IPS-18a (cell line): ENCODE results near the gene PRKCZ.

Experiments
- H3K27ac ChIP-seq: one replicate; pipeline ENCODE4 v1.5.1; 2013; ENCODE audit warnings: low read length
- H3K27me3 ChIP-seq: one replicate; pipeline ENCODE4 v1.6.1; 2013; ENCODE audit warnings: mild to moderate bottlenecking, low read length; ENCODE audit not compliant: control insufficient read depth, insufficient read depth
- H3K36me3 ChIP-seq: one replicate; pipeline ENCODE4 v1.6.1; 2013; ENCODE audit warnings: low read depth, low read length; ENCODE audit not compliant: control insufficient read depth
- H3K4me1 ChIP-seq: one replicate; pipeline ENCODE4 v1.6.1; 2013; ENCODE audit warnings: low read depth, low read length; ENCODE audit not compliant: control insufficient read depth
- H3K4me3 ChIP-seq: one replicate; pipeline ENCODE4 v1.5.1; 2013; ENCODE audit warnings: low read length
- H3K9ac ChIP-seq: one replicate; pipeline ENCODE4 v1.6.1; 2013; ENCODE audit warnings: mild to moderate bottlenecking, low read length, moderate library complexity
- H3K9me3 ChIP-seq: one replicate; pipeline ENCODE4 v1.6.1; 2013; ENCODE audit warnings: low read depth, low read length; ENCODE audit not compliant: control insufficient read depth

PRKCZ gene

DNA sequence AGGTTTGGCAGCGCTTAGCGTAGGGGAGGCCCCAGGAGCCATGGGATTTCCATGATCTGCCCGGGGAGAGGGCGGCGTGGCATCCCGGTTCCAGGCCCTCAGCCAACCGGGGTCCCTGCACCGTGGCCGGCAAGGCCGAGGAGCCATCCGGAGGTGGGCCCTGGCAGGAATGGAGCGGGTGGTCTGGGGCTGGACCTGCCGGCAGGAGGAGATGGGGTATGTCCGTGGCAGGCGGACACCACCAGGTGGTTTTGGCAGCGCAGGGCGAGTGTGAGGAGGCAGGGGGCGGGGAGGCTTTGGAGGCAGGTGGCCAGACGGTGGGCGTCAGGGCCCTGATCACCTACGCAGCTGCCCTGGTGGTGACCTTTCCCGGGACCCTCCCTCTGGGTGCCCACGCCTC lies 10.3 kb downstream of the PRKCZ start:
- Histone ChIP-seq H3K4me3 (no peak overlapping the region), H3K27ac (no peak overlapping the region), H3K9ac (no peak overlapping the region), H3K4me1 (no peaks in the 10 kb centered on the region), H3K27me3 (no peaks in the 10 kb centered on the region), H3K36me3 (peaks cover 7% of the 10 kb centered on the region), H3K9me3 (no peaks in the 10 kb centered on the region)

DNA sequence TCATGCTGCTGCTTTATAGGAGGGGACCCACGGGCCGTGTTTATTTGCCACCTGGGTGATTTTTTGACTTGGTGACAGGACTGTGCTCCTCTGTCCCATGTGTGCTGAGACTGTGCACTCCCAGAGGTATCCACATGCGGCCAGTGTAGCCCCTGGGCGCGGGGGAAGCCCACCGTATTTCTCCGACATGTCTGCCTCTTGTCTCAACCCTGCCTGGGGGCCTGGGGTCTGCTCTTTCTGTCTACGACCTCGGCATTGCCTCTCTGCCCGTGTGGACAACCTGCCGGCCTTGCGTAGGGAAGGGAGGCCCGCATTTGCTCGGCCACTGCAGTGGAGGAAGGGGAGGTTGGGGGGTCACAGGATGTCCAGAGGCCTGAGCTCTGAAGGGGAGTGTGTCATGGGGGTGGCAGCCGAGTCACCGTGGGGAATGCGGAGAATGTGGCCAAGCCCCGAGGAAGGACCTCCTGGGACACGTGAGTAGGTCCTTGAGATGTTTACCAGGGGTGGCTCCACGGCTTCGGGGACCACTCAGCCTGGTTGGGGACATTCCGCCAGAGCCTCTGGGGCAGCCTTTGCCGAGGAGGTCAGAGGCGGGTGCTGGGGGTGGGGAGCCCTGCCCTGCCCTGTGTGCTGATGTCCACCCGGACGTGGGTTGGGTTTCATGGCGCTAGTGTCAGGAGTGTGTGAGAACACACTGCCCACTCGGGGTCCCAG lies 11.0 kb downstream of the PRKCZ start:
- no peak overlapping the region for H3K9ac ChIP-seq
- no peaks in the 10 kb centered on the region for H3K9me3 ChIP-seq
- no peak overlapping the region for H3K4me3 ChIP-seq
- H3K36me3 ChIP-seq = peaks cover 7% of the 10 kb centered on the region
- H3K4me1 ChIP-seq = no peaks in the 10 kb centered on the region
- no peak overlapping the region for H3K27ac ChIP-seq
- no peaks in the 10 kb centered on the region for H3K27me3 ChIP-seq

DNA sequence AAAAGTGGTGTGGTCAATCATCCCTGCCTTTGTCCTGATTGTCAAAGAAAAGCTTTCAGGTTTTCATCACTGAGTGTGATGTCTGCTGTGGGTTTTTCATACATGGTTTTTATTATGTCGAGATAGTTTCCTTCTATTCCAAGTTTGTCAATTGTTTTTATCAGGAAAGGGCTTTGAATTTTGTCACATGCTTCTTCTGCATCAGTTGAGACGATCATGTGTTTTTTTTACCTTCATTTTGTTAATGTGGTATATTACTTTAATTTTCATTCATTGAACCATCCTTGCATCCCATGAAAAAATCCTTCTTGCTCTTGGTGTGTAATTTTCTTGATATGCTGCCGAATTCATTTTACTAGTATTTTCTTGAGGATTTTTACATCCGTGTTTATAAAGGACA lies 15.5 kb downstream of the PRKCZ start:
- Histone ChIP-seq H3K9ac (no peak overlapping the region), H3K9me3 (no peaks in the 10 kb centered on the region), H3K36me3 (peaks cover 3% of the 10 kb centered on the region), H3K4me3 (no peak overlapping the region), H3K27ac (no peak overlapping the region), H3K27me3 (no peaks in the 10 kb centered on the region), H3K4me1 (no peaks in the 10 kb centered on the region)

DNA sequence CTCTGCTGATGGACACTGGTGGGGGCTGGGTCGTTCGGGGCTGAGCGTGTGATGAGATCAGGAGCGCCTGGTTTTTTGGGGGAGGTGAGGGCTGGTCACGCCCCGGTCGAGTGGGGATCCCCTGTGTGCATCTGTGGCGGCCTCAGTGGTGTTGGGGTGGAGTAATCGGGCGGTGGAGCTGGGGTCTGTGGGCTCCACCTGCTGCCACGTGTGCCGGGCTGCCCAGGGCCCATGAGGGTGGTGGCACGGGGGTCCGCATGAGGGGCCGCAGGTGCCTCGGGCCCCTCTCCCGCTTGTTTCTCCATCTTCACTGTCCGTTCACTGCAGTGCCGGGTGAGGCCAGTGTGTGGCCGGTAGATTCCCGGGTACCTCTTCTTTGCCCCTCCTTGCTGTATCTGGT lies 17.2 kb downstream of the PRKCZ start:
- no peak overlapping the region for H3K27ac ChIP-seq
- no peaks in the 10 kb centered on the region for H3K27me3 ChIP-seq
- H3K36me3 ChIP-seq = peaks cover 3% of the 10 kb centered on the region
- H3K4me1 ChIP-seq = no peaks in the 10 kb centered on the region
- no peak overlapping the region for H3K9ac ChIP-seq
- no peaks in the 10 kb centered on the region for H3K9me3 ChIP-seq
- H3K4me3 ChIP-seq = no peak overlapping the region

DNA sequence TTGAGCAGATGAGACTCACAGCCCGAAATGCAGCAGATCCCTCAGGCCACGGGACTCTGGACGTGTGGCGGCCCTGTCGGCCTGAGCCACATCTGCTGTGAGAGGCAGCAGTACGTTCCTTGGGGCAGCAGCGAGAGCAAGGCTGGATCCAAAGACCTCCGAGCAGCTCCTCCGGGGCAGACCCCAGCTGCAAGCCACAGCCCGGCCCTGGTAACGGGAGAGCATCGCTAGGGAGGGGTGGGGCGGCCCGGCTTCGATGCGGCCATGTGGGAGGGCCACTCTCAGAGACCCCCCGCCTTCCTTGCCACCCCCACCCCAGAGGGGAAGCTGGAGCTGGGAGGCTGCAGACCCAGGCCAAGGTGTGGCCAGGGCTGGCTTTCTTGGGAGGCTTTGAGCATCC lies 17.8 kb downstream of the PRKCZ start:
- Histone ChIP-seq H3K9ac (no peak overlapping the region), H3K9me3 (no peaks in the 10 kb centered on the region), H3K4me3 (no peak overlapping the region), H3K36me3 (peaks cover 3% of the 10 kb centered on the region), H3K4me1 (no peaks in the 10 kb centered on the region), H3K27ac (no peak overlapping the region), H3K27me3 (no peaks in the 10 kb centered on the region)

DNA sequence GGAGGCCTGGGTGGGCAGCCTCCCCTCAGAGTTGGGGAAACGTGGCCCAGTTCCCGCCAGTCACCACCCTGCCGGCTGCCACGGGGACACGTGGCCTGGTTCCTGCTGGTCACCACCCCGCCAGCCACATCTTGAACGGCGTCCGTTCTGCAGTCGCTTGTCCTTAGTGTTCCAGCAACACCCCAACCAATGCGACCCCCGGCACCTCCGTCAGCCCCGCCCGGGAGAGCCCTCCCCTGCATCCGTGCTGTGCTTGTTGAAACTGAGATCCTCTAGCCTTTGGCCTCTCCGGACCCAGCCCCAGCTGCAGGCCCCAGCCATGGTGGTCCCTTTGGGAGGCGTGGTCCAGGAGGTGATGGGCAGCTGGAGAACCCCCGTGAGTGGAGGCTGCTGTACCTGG lies 18.7 kb downstream of the PRKCZ start:
- H3K27me3 ChIP-seq = no peaks in the 10 kb centered on the region
- no peaks in the 10 kb centered on the region for H3K4me1 ChIP-seq
- H3K36me3 ChIP-seq = peaks cover 3% of the 10 kb centered on the region
- no peak overlapping the region for H3K9ac ChIP-seq
- no peak overlapping the region for H3K27ac ChIP-seq
- H3K4me3 ChIP-seq = no peak overlapping the region
- H3K9me3 ChIP-seq = no peaks in the 10 kb centered on the region

DNA sequence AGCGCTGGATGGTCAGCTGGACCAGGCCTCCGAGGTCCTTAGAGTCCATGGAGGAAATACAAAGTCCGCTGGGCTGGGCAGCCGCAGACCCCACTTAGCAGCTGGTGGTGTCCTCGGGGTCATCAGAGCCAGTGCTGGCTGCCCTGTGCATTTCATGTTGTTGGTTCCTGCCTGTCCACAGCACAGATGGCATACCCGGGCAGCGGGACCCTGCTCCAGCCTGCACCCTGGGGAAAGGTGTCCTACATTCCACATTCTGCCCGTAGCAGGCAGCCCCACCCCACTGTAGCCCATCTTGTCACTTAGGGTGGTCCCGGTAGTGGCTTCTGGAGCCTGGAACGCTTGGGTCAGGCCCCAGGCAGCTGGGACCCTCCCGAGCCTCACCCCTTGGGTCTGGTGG lies 19.8 kb downstream of the PRKCZ start:
- Histone ChIP-seq H3K36me3 (peaks cover 3% of the 10 kb centered on the region), H3K27me3 (no peaks in the 10 kb centered on the region)

DNA sequence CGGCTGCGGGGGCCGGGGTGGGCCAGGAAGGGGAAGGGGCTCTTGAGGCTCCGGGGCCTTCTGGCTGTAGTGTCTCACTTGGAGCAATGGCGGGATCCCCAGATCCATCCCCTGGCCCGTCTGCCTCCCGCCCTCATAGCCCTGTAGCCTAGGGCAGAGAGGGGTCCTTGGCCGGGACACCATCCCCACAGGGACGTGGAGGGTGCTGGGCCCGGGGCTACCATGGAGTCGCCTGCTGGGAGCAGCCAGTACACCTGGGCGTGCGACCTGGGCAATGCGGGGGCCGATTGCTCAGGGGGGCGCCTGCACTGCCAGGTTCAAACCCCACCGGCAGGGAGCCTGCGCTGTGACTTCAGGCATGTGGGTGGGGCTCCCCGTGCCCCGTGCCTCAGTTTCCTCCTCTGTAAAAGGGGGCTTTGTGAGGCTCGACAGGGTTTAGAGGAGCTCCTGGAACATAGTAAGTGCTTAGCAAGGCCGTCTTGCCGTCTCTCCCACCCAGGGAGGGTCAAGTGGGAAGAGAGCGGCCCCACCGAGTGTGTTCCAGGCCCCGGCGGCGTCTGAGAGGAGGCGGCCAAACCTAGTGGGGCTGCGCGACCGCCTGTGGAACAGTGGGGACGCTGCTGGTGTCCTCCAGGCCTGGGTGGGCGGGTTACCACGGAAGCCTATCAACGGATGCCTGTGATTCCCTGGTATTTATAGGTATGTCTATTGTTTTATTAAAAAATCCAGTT lies 20.8 kb downstream of the PRKCZ start:
- Histone ChIP-seq H3K4me1 (no peaks in the 10 kb centered on the region), H3K9ac (no peak overlapping the region), H3K9me3 (no peaks in the 10 kb centered on the region), H3K27me3 (no peaks in the 10 kb centered on the region), H3K27ac (no peak overlapping the region), H3K36me3 (peaks cover 3% of the 10 kb centered on the region), H3K4me3 (no peak overlapping the region)

More for the DNA sequence above, 19.8 kb downstream of the PRKCZ start:
- Histone ChIP-seq H3K9ac (no peak overlapping the region), H3K4me3 (no peak overlapping the region), H3K4me1 (no peaks in the 10 kb centered on the region), H3K9me3 (no peaks in the 10 kb centered on the region), H3K27ac (no peak overlapping the region)

DNA sequence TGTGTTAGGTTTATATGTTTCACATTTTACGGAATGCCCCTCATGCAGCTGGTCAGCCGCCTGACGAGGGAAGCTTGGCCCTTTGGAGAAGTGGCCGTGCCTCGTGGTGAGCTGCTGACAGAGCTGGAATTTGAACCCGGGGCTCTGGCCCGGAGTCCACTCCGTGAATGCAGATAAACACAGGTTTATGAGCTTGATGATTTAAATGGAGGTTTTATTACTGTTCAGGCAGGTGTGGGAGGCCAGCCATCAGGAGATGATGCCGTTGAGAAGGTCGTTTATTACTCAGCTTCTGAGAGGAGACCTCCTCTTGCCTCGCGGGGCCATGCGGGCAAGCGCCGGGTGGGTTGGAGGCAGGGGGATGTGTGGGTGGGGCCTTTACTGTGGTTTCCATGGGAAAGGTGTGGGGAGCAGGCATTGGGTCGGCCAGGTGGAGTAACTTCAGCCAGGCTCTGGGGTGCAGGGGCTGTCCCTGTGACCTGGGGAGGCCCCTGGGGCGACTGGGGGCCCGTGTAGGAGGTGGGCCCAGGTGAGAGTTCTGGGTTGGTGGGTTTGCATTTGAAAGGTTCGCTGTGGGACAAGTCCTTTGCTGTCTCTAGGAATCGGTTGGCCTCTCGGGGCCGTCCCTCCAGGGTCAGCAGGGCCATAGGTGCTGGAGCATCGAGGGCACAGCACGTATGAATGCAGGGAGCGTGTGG lies 22.0 kb downstream of the PRKCZ start:
- Histone ChIP-seq H3K4me1 (no peaks in the 10 kb centered on the region), H3K4me3 (no peak overlapping the region), H3K9ac (no peak overlapping the region), H3K9me3 (no peaks in the 10 kb centered on the region), H3K36me3 (peaks cover 3% of the 10 kb centered on the region), H3K27ac (no peak overlapping the region), H3K27me3 (no peaks in the 10 kb centered on the region)

DNA sequence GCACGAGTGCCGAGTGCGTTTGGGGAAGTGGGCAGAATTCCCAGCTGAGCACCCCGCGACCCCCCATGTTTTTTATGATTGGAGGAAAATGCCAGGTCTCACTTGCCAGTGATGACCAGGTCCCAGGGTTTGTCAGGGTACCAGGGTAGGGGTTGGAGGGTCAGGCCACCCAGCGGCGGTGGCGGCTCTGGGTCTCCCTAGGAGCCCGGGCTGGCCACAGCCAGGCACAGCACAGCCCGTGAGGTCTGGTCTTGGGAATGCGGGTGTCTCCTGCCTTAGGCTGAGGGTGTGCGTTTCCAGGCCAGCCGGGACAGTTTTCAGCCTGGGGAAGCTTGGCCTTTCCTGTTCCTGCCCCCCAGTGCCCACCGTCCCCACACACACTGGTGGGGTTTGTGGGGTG lies 22.7 kb downstream of the PRKCZ start:
- H3K4me1 ChIP-seq = no peaks in the 10 kb centered on the region
- H3K27me3 ChIP-seq = no peaks in the 10 kb centered on the region
- no peak overlapping the region for H3K27ac ChIP-seq
- no peak overlapping the region for H3K9ac ChIP-seq
- no peak overlapping the region for H3K4me3 ChIP-seq
- peaks cover 3% of the 10 kb centered on the region for H3K36me3 ChIP-seq
- no peaks in the 10 kb centered on the region for H3K9me3 ChIP-seq

DNA sequence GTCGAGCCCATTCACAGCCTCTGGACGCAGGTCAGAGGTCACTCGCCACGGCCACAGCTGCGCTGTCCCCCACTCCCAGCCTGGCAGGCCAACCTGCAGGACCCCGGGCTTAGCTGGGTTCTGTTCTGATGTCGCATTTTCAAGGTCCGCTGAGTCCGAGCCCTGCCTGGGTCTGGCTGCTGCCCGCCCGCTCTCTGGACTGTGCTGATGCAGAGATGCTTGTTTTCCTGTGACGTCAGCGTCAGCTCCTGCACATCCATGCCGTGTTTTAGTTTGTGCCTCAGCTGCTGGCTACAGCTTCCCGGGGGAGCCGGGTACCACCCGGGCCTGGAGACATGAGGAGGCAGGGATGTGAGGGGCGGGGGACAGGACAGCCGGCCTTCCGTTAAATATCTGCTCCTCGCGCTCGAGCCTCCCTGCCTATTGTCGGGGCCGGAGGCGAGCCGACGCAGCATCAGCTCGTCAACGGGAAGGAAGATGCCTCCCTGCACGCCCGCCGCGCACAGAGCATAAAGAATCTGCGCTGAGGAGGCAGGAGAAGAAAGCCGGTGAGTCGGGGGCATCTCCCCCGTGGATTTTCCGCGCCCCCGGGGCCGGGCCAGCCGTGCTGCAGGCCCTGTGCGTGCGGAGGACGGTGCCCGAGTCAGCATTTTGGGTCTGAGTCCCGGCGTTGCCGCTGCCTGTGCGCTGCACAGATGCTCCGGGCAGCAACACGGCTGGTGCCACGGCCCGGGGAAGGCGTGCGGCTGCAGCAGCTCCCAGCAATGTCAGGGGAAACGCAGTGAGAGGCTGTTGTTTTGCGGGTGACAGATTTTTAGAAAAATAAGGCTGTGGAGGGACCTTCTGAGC lies 23.4 kb downstream of the PRKCZ start:
- Histone ChIP-seq H3K36me3 (no peaks in the 10 kb centered on the region), H3K4me1 (no peaks in the 10 kb centered on the region), H3K9ac (no peak overlapping the region), H3K27me3 (no peaks in the 10 kb centered on the region), H3K4me3 (no peak overlapping the region), H3K27ac (no peak overlapping the region), H3K9me3 (no peaks in the 10 kb centered on the region)
